K562 (cell line): ENCODE measurements around the gene SETD5. TPM values are rescaled to one million over a fixed set of nuclear protein-coding genes. Genes with fewer than 3 reads are reported as not detected.

Source experiments
- BACH1 ChIP-seq: fragments of 200-800 bp; sonication (Bioruptor generic); IDR thresholded peaks from 2 replicates; pipeline ENCODE4 v1.6.1; 2016; ENCODE audit warnings: missing genetic modification characterization, missing compliant biosample characterization
- CREB5 ChIP-seq: fragments of 250-450 bp; sonication (Bioruptor Pico); IDR thresholded peaks from 2 replicates; pipeline ENCODE4 v1.5.0; 2020; ENCODE audit warnings: mild to moderate bottlenecking
- E2F8 ChIP-seq: fragments of 450-650 bp; IDR thresholded peaks from 2 replicates; pipeline ENCODE4 v1.7.1; 2018; ENCODE audit warnings: mild to moderate bottlenecking, low read depth; ENCODE audit not compliant: partially characterized antibody
- FOXA3 ChIP-seq, 2 experiments: fragments of 450-650 bp in 1 of 2; sonication (generic) in 1 of 2; formaldehyde crosslinking; IDR thresholded peaks in 1 of 2; conservative IDR thresholded peaks in 1 of 2; 2 replicates each; pipeline versions ENCODE4 v1.4.0 to v1.8.0; 2020 to 2022; ENCODE audit warnings: mild to moderate bottlenecking in 2 of 2, missing genetic modification reagents in 1 of 2
- GMEB1 ChIP-seq: fragments of 250-450 bp; sonication (Bioruptor Pico); IDR thresholded peaks from 2 replicates; pipeline ENCODE4 v1.4.0; 2020; ENCODE audit warnings: mild to moderate bottlenecking
- HDAC1 ChIP-seq, 2 experiments: fragments of 450-650 bp; IDR thresholded peaks; 2 replicates each; pipeline ENCODE4 v1.6.1; 2016 to 2017; ENCODE audit warnings: inconsistent platforms in 1 of 2, mild to moderate bottlenecking in 1 of 2, moderate library complexity in 1 of 2
- ILF3 ChIP-seq: fragments of 450-650 bp; IDR thresholded peaks from 2 replicates; pipeline ENCODE4 v1.6.1; 2018; ENCODE audit warnings: antibody characterized with exemption, mild to moderate bottlenecking, moderate library complexity, borderline replicate concordance
- JUND ChIP-seq, 2 experiments: IDR thresholded peaks; 2 replicates in 1 of 2; 3 replicates in 1 of 2; pipeline ENCODE4 v1.6.1; 2011; ENCODE audit warnings: borderline replicate concordance in 2 of 2, low read depth in 2 of 2, low read length in 2 of 2, improper control_type of control experiment in 1 of 2, missing biosample characterization in 1 of 2, missing genetic modification characterization in 1 of 2, missing genetic modification reagents in 1 of 2
- MAFF ChIP-seq: IDR thresholded peaks from 2 replicates; pipeline ENCODE4 v1.6.1; 2012; ENCODE audit warnings: low read length, improper control_type of control experiment
- MAFG ChIP-seq: fragments of 450-650 bp; conservative IDR thresholded peaks from 2 replicates; pipeline ENCODE4 v1.6.1; 2016; ENCODE audit warnings: missing genetic modification characterization, missing compliant biosample characterization
- NFE2 ChIP-seq: IDR thresholded peaks from 2 replicates; pipeline ENCODE4 v1.6.1; 2014; ENCODE audit warnings: antibody characterized with exemption, low read depth
- STAT5B ChIP-seq: fragments of 250-450 bp; sonication (Bioruptor Pico); IDR thresholded peaks from 2 replicates; pipeline ENCODE4 v1.8.0; 2021; ENCODE audit warnings: mild to moderate bottlenecking, inconsistent platforms
- SUPT5H ChIP-seq: fragments of 450-650 bp; IDR thresholded peaks from 2 replicates; pipeline ENCODE4 v1.6.1; 2016
- USF1 ChIP-seq: sonication (generic); formaldehyde crosslinking; IDR thresholded peaks from 2 replicates; pipeline ENCODE4 v1.9.0; 2022; ENCODE audit warnings: mild to moderate bottlenecking, missing genetic modification reagents
- ZC3H11A ChIP-seq: IDR thresholded peaks from 2 replicates; pipeline ENCODE4 v1.6.1; 2012; ENCODE audit warnings: low read depth, low read length, improper control_type of control experiment
- ZNF134 ChIP-seq: fragments of 250-450 bp; sonication (Bioruptor Pico); conservative IDR thresholded peaks from 2 replicates; pipeline ENCODE4 v1.4.0; 2020
- ZNF584 ChIP-seq: fragments of 200-800 bp; sonication (Bioruptor generic); IDR thresholded peaks from 2 replicates; pipeline ENCODE4 v1.6.1; 2016; ENCODE audit warnings: low read depth, mild to moderate bottlenecking, missing genetic modification characterization, missing compliant biosample characterization
- polyA plus RNA-seq, 8 experiments: library from polyadenylated mRNA; depleted of rRNA in 4 of 8; stranded (reverse) in 5 of 8; unstranded in 3 of 8; fragments of >200 nt; fragmentation: Nextera tagmentation in 2 of 8; fragmentation: Illumina TruSeq in 1 of 8; extraction: Ambion mirVana in 2 of 8; extraction: Trizol in 1 of 8; gene quantifications; 2 replicates each; pipeline versions ENCODE4 v1.2.1 to v1.2.3, GENCODE V29; 2011 to 2014; ENCODE audit warnings: inconsistent platforms in 1 of 8, missing spikeins in 1 of 8
- total RNA-seq, 7 experiments: library from RNA; depleted of rRNA in 6 of 7; stranded (reverse); fragments of >200 nt in 6 of 7; fragmentation: Illumina TruSeq in 2 of 7; extraction: Trizol in 2 of 7; gene quantifications; 2 replicates each; pipeline versions ENCODE4 v1.2.1 to v1.2.3, GENCODE V29; 2011 to 2021; ENCODE audit warnings: low replicate concordance in 1 of 7

SETD5 gene
- total and polyA plus RNA-seq, 9 of the 15 experiments (the other 6 are each of a cell fraction or from before 2014, with no cell fraction given): 20.8 to 135 (median 87.2) TPM

GRCh38 chr3:9398700-9399336 is 1.4 kb downstream of the SETD5 start (continued):
- TF ChIP-seq CREB5: no peak
- no peak for TF ChIP-seq ZNF584 (CRISPR knock-in tag)
- TF ChIP-seq USF1 (CRISPR knock-in tag): no peak
- no peak for TF ChIP-seq JUND (IDR thresholded peaks at IDR 0.05; ENCODE audit: borderline replicate concordance, low read depth, low read length)
- TF ChIP-seq JUND (tag; IDR thresholded peaks at IDR 0.05; ENCODE audit: borderline replicate concordance, low read depth, low read length): peak; percentile 9; the same call in 1 of the 3 replicates
- TF ChIP-seq HDAC1 (IDR thresholded peaks at IDR 0.05): 0 out of 4 replicates have a peak, but pooled peaks of 1 of the 2 experiments have one; percentile 29
- TF ChIP-seq MAFG (tag): peak; percentile 84
- TF ChIP-seq STAT5B: no peak
- TF ChIP-seq E2F8: no peak
- no peak for TF ChIP-seq ZNF134 (CRISPR knock-in tag)
- TF ChIP-seq FOXA3 (CRISPR knock-in tag; conservative IDR thresholded peaks at IDR 0.05 in 1 of 2, IDR thresholded peaks at IDR 0.05 in 1 of 2): peak in 1 of 2 experiments; percentile 74; a peak in 2 of 4 replicates
- TF ChIP-seq ZC3H11A: no peak
- TF ChIP-seq SUPT5H: 0 out of 2 replicates have a peak, but pooled peaks have one; percentile 5
- peak; percentile 89 for TF ChIP-seq NFE2
- 0 out of 2 replicates have a peak, but pooled peaks have one; percentile 20 for TF ChIP-seq ILF3
- TF ChIP-seq BACH1 (tag): peak; percentile 65; the same call in 1 of the 2 replicates
- TF ChIP-seq MAFF: 0 out of 2 replicates have a peak, but pooled peaks have one; percentile 44
- TF ChIP-seq GMEB1 (CRISPR knock-in tag): no peak
- TF ChIP-seq, all 486 proteins: peak for 46
